GM18511 (cell line): Measurements from ENCODE around the gene FLVCR2.

Source experiments
- ATAC-seq: cut with Tn5 transposase; IDR thresholded peaks from one replicate; pipeline ENCODE4 v1.9.1; 2021; ENCODE audit warnings: mild to moderate bottlenecking, moderate library complexity; ENCODE audit not compliant: unreplicated experiment

FLVCR2 gene

DNA sequence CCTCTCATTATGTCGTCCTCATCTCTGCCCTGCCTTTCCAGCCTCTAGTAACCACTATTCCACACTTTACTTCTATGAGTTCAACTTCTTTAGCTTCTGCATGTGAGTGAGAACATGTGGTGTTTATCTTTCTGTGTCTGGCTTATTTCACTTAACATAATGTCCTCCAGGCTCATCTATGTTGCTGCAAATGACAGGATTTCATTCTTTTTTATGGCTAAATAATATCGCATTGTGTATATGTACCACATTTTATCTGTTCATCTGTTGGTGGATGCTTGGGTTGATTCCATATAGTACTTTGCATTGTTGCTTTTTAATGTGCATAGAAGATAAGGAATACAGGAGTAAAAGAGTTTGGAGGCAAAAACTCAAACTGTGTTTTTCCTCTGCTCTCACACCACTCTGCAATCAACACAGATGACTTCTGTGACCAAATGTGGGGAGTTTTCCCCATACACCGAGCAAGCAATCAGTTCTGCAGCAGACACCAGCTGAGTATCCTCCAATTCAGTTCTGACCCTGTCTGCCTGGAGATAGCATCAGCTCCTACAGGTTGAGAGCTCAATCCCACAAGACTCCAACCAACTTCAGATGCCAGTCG is 24.6 kb upstream of the FLVCR2 start:
- ATAC-seq: no peak

DNA sequence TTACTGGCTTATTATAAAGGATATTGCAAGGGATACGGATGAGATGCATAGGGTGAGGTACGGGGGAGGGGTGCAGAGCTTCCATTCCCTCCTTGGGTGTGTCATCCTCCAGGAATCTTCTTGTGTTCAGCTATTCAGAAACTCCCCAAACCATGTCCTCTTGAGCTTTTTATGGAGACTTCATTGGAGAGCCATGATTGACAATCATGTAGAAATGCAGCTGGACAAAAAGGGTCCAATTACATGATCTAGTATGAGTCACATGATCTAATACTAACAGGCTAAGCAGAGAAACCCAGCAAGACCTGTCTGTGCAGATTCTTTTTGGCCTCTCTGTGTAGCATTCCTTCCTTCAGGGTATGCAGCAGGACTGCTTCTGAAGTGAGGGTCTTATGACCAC is 23.9 kb upstream of the FLVCR2 start:
- ATAC-seq: no peak

DNA sequence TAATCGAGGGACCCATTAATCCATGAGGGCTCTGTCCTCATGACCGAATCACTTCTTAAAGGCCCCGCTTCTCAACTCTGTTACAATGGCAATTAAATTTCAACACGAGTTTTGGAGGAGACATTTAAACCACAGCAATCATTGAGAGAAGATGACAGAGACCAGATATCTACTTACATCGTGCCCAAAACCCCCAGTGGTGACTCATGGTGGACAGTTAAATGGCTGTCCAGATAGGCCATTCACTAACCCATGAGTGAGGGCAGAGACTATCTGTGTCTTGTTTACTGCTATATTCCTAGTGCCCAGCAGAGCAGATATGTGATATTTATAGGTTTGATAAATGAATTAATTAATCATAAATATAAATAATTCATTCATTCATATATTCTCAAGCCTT is 20.0 kb upstream of the FLVCR2 start:
- no peak for ATAC-seq

DNA sequence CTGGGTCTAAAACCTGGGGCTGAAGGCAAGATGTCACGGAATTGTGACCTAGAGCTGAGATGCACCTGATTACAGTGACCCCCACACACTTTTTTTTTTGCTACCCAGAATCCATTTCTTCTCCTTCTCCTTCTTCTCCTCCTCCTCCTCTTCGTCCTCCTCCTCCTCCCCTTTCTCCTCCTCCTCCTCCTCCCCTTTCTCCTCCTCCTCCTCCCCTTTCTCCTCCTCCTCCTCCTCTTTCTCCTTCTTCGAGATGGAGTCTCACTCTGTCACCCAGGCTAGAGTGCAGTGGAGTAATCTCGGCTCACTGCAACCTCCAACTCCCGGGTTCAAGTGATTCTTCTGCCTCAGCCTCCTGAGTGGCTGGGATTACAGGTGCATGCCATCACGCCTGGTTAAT is 19.4 kb upstream of the FLVCR2 start:
- ATAC-seq: no peak

DNA sequence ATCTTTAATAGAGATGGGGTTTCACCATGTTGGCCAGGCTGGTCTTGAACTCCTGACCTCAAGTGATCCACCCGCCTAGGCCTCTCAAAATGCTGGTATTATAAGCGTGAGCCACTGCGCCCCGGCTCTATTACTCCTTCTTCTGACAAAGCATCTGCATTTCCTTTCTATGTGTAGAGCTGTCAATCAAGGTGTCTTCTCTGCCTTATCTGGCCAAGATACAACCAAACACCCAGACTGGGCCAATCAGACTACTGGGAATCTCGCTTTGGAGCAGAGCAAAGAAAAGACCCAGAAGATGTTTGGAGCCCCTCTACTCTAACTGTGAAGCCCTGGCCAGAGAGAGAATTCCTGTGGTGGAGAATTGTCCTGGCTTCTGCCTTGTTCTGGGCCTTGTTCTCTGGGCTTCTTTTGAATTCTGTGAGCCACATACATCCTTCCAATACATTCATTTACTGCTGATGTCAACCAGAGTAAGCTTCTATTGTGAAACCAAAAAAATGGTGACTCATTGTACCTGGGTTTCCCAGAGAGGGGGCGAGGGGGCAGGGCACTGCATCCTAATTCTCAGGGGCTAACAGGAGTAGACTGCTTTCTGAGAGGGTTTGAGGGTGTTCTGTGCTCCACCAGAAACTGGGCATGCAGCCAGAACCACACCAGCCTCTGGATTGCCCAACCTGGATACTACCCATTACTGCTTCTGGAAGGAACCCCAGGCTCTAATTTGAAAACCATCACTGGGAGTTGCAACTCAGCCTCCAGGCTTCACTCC is 18.8 kb upstream of the FLVCR2 start:
- ATAC-seq: no peak

DNA sequence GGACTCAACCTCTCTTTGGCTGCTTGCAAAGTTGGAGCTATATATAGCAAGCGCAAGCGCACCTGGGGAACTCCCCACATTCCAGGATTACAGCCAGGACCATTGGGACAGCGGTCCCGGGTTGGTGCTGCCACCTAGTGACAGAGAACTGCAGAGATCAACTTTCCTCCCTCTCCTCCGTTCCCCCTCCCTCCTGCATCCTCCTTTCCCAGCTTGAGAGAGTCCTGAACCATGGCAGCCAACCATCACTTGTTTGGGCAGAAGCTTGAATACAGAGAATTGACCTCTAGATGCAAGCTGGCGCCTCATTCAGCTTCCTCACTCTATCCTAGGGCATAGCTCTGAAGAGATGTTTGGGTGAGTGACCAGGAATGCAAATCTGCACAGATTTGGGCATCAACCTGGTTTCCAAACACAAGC is 17.4 kb upstream of the FLVCR2 start:
- ATAC-seq: no peak

DNA sequence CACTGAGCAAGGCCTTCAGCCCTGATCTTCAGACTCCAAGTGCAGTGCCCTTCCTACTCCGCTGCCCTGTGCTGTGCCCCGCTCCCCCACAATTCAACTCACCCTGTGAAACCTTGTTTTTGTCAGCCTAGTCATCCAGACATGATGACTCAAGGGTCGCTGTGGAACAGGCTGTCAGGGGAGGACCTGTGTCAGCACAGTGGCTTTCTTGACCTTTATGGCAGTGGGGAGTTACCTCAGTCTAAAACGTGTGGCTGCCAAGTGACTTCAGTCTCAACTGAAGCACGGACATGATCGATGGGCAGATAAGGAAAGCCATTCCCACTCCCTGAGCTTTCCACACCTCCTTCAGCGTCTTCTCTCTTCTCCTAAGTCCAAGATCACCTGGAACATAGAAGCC is 16.3 kb upstream of the FLVCR2 start:
- ATAC-seq: no peak

DNA sequence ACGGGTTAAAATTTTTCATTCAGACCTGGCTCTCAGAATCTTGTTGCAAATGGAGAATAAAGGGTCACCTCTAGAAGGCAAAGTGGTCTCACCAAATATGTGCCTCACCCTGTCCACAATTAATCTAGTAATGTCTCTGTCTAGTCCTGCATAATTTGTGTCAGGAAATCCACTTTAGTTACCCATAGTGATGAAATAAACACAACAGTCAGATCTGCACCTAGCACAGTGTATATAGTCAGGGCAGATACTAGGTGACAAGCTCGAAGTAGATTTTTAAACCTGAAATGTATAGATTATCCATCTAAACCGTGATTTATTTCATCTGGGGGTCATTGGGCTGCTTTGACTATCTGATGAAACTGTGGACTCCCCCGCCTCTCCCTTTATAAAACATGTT is 15.9 kb upstream of the FLVCR2 start:
- ATAC-seq: no peak

DNA sequence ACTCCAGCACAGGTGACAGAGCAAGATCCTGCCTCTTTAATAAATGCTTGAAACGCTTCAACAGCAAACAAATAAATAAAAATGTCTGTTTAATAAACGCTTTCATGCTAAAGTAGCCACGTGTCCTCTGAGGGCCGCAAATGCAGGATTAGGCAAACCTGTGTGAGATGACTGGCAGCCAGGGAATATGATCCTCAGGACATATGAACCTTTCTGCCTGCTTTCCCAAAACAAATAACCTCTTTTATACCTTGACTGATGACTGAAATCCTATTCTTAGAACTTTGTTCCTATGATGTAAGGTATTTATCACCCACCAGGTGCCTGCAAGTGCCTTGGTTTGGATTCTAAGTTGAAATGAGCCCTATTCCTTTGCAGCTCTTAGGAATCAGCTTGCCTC is 14.5 kb upstream of the FLVCR2 start:
- ATAC-seq: no peak

DNA sequence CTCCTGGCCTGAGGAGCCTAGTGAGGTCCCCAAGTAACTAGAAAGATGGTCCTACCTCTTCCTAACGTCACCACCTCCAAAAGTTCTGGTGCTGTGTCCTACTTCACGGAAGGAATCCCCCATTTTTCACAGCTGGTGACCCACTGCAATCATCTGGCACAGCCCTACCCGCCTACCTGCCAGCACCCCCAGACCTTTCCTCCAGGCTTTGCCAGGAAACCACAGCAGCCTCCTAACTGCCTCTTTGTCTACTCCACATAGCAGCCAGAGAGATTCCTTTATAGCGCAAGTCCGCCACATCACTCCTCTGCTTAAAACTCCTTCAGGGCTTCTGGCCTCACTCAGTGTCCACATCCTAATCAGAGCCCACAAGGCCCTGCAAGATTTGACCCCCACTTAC is 13.4 kb upstream of the FLVCR2 start:
- ATAC-seq: no peak

DNA sequence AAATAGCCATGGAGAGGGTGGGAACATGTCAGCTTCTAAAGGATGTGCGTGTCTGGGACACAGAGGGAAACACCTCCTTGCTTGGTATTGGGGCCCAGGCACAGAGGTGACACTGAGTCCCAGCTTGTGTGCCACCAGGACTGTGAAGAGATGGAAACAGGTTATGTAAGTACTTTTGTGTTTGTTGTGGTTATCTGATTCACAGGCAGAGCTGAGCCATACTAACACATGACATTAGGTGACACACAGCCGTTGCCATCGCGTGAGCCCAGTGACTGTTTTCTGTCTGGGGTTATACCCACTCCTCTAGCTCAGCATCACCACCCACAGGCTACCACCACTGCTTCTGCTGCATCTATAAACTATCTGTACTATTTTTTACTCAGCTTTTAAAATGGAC is 12.1 kb upstream of the FLVCR2 start:
- no peak for ATAC-seq

DNA sequence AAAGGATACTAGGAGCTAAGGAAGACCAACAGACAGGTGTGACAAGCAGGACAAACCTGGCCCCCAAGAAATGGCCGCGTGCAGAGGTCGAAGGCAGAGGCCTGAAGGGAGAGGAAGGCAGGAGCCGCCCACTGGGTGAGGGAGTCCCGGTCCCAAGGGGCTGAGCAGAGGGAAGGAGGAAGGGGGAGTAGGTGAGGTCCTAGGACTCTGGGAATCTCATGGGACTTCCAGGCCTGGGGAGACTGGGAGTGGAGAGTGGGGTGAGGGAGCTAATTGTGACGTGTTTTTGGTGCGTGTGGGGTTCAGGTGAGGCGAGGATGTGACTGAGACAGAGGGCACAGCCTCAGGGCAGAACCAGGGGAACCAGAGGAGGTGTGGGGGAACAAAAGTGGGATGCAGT is 11.7 kb upstream of the FLVCR2 start:
- ATAC-seq: no peak

DNA sequence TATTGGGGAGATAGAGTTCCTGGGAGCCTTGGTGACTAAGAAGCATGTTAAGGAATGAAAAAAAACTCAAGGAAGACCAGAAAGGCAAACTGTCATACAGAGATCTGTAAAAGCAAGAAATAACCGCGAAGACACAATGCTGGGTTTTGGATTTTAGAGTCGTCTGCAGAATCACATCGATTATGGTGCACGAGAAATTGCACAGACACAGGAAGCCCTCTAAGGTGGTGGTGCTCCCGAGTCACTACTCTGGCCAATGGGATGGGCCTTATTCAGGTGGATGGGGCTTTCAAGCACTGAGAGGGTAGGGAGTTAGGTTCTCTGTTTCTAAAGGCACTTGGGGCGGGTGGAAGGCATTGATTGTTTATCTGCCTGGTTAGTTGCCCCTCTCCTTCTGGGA is 10.3 kb upstream of the FLVCR2 start:
- no peak for ATAC-seq

DNA sequence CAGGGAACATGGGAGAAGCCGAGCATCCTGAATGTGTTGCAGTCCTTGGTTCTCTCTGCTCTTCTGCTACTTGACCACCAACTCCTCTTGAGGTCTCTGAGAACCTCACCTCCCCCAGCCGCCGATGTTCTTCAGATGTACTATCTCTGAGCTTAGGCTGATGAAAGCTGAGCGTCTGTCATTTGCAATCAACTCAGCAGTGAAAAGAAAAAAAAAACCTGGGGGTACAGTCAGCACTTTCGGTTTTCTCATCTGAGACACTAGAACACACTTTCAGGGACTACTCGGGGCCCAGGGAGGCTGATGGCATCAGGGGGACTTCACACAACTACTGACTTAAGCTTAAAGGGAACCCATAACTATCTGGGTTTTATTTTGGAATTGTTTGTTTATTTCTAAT is 9.6 kb upstream of the FLVCR2 start:
- ATAC-seq: no peak

DNA sequence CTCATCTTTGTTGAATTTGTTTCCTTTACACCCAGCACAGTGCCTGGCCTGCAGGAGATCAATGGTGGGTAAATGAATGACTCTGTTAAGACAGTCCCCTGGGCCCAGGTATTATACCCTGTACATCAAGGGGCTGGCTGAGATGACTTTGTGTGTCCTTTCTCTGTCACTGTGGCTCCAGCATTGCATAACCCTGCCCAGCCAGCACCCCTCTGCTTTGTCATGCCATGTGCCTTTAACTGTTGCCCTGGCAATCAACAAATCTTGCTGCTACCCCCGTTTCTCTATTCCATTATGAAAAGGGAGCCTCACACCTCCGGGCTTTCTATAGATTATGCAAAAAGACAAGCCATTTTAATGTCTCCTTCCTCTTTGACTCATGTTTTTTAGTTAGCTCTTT is 7.6 kb upstream of the FLVCR2 start:
- ATAC-seq: no peak

DNA sequence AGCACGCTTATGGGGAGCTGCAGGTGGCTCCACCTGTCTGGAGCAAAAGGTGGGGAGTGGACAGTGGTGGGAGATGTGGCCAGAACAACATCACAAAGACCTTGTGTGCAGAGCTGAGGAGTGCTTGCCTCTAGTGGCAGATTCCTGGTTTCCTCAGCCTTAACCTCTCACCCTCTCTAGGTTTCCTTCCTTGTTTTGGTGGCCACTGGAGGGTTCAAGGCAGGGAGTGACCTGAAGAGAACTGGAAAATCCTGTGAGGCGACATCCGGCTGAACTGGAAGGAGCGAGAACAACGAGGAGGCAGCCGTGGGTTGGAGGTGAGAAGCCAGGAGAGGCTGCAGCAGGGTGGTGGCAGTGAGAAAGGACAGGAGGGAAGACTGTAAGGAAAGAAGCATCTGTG is 6.3 kb upstream of the FLVCR2 start:
- no peak for ATAC-seq

DNA sequence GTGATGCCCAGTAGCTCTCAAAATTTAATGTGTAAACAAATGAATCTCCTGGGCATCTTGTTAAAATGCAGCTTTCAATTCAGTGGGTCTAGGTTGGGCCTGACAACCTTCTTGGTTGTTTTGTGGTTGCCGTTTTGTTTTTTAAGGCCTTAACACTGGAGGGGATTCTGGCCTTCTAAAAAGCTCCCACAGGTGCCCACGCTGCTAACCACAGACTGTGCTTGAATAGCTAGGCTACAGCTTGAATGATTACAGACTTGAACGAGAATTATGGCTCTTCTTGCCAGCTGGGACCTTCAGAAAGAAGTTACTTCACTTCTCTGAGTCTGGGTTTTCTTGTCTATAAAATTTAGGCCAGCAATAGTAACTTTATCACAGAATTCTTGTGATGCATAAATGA is 1.3 kb upstream of the FLVCR2 start:
- ATAC-seq: no peak

DNA sequence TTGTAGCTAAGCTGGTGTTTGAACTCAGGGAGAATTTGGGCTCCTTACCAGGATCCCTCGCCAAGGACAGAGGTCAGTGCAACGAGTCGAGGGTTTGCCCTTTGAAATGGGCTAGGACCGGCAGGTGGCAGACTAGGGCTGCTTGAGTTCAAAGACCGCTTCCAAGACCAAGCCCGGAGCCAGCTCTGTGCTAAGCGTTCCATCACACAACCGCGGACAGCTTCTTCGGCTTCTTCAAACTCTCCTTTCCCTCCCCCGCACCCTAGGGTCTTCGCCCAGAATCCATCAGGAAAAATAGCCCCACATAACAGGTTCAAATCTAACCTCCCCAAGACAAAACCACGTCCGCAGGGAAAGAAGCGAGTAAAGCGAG is 705 bp upstream of the FLVCR2 start:
- peak; percentile 83 for ATAC-seq

DNA sequence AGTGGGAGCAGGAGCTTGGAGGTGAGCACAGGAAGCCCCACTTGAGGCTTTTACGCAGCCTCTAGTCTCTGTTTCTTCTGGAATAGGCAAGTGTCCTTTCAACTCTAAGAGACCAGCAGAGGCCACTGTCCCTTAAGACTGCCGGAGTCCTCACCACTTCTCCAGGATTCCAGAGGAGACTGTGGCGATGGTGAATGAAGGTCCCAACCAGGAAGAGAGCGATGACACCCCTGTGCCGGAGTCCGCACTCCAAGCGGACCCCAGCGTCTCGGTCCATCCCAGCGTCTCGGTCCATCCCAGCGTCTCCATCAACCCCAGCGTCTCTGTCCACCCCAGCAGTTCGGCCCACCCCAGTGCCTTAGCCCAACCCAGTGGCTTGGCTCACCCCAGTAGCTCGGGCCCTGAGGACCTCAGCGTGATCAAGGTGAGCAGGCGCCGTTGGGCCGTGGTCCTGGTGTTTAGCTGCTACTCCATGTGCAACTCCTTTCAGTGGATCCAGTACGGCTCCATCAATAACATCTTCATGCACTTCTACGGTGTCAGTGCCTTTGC is 442 bp downstream of the FLVCR2 start:
- peak; percentile 31 for ATAC-seq

DNA sequence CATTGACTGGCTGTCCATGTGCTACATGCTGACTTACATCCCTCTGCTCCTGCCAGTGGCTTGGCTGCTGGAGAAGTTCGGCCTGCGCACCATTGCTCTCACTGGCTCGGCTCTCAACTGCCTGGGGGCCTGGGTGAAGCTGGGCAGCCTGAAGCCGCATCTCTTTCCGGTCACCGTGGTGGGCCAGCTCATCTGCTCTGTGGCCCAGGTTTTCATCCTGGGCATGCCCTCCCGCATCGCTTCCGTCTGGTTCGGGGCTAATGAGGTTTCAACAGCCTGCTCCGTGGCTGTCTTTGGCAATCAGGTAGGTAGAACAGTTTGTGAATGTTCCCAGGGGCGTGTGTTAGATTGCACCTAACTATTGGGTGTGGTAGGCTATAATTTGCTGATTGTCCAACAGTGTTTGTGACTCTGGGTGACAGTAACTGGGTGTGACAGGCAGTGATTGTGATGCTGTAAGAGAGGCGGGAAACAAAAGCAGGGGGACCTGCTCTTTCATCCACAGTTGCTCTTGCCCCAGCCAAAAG is 981 bp downstream of the FLVCR2 start:
- ATAC-seq: no peak

DNA sequence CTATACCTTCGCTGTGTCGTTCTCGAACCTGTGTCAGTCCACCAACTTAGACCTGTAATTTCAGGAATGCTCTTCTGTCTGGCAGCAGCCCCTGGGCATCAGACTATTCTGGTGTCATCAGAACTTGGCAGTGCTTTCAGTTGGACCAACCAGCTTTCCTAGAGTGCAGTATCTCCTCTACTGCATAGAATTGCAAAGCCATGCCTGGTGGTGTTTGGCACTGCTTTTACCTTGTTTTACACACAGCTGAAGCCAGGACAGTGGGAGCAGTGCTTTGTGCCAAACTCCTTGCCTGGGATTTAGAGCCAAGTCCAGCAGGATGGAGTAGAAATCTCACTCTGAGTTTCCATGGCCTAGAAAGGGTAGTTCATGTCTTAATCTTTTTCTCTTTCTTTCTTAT is 1.5 kb downstream of the FLVCR2 start:
- no peak for ATAC-seq

DNA sequence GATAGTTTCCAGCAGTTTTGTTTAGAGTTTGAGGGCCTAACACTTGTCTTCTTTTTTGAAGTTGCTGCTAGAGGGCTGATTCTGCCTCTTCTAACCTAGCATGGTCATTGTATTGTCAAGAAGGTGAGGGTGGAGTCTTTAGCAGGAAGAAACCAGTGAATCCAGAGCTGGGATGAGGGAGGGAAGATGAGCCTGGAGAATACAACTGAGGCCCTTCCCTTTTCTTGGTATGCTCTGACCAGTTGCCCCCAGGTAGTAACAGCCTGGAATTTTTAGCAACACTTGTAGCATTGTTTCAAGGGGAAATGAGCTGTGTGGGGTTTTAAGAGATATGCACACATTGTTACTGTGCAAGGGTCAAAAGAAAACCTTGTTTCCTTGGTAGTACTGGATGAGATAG is 9.0 kb downstream of the FLVCR2 start:
- ATAC-seq: no peak
